PC-9 (cell line): ENCODE results near the gene ZNF438. TPM values are rescaled to one million over a fixed set of nuclear protein-coding genes. Genes with fewer than 3 reads are reported as not detected.

Experiments used
- BruUV-seq: library from RNA; stranded (reverse); fragments of 400-500 nt; replicated peaks from 2 replicates; lab custom pipeline; 2021; lab: Mats Ljungman, UMichigan
- CTCF ChIA-PET: fragments of 300-600 bp; sonication (Branson Sonifier 250); formaldehyde crosslinking; loops from one replicate; lab custom pipeline; 2022; ENCODE audit warnings: antibody characterized with exemption; lab: Charles Lee
- POLR2A ChIA-PET: fragments of 300-600 bp; sonication (Branson Sonifier 250); formaldehyde crosslinking; loops from one replicate; lab custom pipeline; 2022; ENCODE audit warnings: antibody characterized with exemption; ENCODE audit not compliant: unreplicated experiment; lab: Charles Lee
- DNase-seq, 2 experiments: peaks; one replicate each; pipeline versions ENCODE4 v3.0.0 to v3.0.0-alpha.2; 2015 to 2022; ENCODE audit warnings: mixed read lengths in 1 of 2
- H2AFZ ChIP-seq: fragments of 200-600 bp; sonication (generic); 2 replicates; pipeline ENCODE4 v1.8.1; 2017; ENCODE audit warnings: antibody characterized with exemption
- H3F3A ChIP-seq: fragments of 200-600 bp; sonication (generic); 2 replicates; pipeline ENCODE4 v1.8.1; 2017; ENCODE audit warnings: antibody characterized with exemption, mild to moderate bottlenecking, low read depth; ENCODE audit not compliant: insufficient read depth
- H3K27ac ChIP-seq: fragments of 200-600 bp; sonication (generic); 2 replicates; pipeline ENCODE4 v1.6.1; 2016; ENCODE audit warnings: mixed run types
- H3K27me3 ChIP-seq: fragments of 200-600 bp; sonication (generic); 2 replicates; pipeline ENCODE4 v1.6.1; 2016; ENCODE audit warnings: low read depth, mixed run types; ENCODE audit not compliant: insufficient read depth
- H3K36me3 ChIP-seq: fragments of 200-600 bp; sonication (generic); 2 replicates; pipeline ENCODE4 v1.6.1; 2016; ENCODE audit warnings: low read depth, mixed run types
- H3K4me1 ChIP-seq: fragments of 200-600 bp; sonication (generic); replicated peaks from 2 replicates; pipeline ENCODE4 v1.6.1; 2016; ENCODE audit warnings: mixed run types; ENCODE audit not compliant: insufficient read depth
- H3K4me2 ChIP-seq: fragments of 200-600 bp; sonication (generic); 2 replicates; pipeline ENCODE4 v1.6.1; 2017; ENCODE audit warnings: mixed run types
- H3K4me3 ChIP-seq: fragments of 200-600 bp; sonication (generic); 2 replicates; pipeline ENCODE4 v1.6.1; 2016; ENCODE audit warnings: mixed run types
- H3K79me2 ChIP-seq: fragments of 200-600 bp; sonication (generic); 2 replicates; pipeline ENCODE4 v1.6.1; 2017; ENCODE audit warnings: low read depth, mixed run types
- H3K9me2 ChIP-seq: fragments of 200-600 bp; sonication (generic); 2 replicates; pipeline ENCODE4 v1.8.1; 2017; ENCODE audit warnings: mild to moderate bottlenecking; ENCODE audit not compliant: insufficient read depth
- H3K9me3 ChIP-seq: fragments of 200-600 bp; sonication (generic); 2 replicates; pipeline ENCODE4 v1.8.1; 2016; ENCODE audit warnings: low read depth; ENCODE audit not compliant: insufficient read depth
- H4K20me1 ChIP-seq: fragments of 200-600 bp; sonication (generic); 2 replicates; pipeline ENCODE4 v1.8.1; 2017; ENCODE audit not compliant: insufficient read depth
- EZH2 ChIP-seq: fragments of 200-600 bp; sonication (generic); IDR thresholded peaks from 2 replicates; pipeline ENCODE4 v1.8.0; 2017; ENCODE audit warnings: antibody characterized with exemption, low read depth
- intact Hi-C: fragments of 100-400 bp; cut with micrococcal nuclease; formaldehyde crosslinking; loops from one replicate; pipeline ENCODE4 v1.10.0; 2022; ENCODE audit not compliant: unreplicated experiment
- total RNA-seq: library from RNA; stranded (reverse); gene quantifications from 2 replicates; pipeline ENCODE4 v1.2.3, GENCODE V29; 2021
- TF ChIP-seq, protein P1 (sequence below): fragments of 200-600 bp; sonication (generic); conservative IDR thresholded peaks from 2 replicates; pipeline ENCODE4 v1.6.1; 2017; ENCODE audit warnings: mixed run types, antibody characterized with exemption, mild to moderate bottlenecking, moderate library complexity

Gene ZNF438
- total RNA-seq, 1 experiment from 2014 or later: 4.7 TPM

DNA sequence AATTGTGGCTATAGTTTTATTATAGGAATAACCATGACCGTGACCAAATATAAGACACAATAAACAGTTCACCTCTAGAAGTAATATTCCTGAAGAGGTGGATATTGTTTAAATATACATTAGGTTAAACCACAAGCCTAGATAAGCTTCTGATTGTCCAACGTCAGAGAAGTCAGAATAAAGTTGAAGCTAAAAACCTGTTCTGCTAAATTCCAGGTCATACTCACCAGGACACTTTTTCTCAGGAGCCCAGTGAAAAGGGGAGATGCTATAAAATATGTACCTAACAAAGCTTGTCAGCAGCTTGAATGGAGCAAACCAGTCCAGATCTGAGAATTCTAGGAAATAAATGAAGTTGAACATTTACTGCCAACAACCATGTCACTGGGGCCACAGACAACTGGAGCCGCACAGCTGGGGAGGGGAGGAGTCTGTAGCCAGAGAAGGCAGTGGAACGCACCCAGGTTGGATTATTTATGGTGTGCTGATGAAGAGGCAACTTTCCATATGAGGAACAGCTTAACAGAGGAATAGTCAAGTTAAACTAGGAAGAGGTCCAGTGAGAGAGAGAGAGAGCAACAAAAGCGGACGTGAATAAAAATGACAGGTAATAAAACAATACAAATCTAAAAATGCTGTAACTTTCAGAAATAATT is 191.1 kb downstream of the ZNF438 start:
- Histone ChIP-seq H3K9me2 (no peaks in the 10 kb centered on the region), H3K27ac (no peak overlapping the region), H2AFZ (no peak overlapping the region), H3K4me1 (peaks cover 17% of the 10 kb centered on the region), H3K27me3 (no peaks in the 10 kb centered on the region), H3K79me2 (no peaks in the 10 kb centered on the region), H3K4me2 (peak overlapping the region; percentile 24), H3K4me3 (no peak overlapping the region), H3F3A (0 out of 2 replicates have a peak, but pooled peaks cover 7% of the 10 kb centered on the region), H3K36me3 (no peaks in the 10 kb centered on the region), H3K9me3 (no peaks in the 10 kb centered on the region), H4K20me1 (no peaks in the 10 kb centered on the region)
- no TSS peak for BruUV-seq
- DNase-seq: peak in 1 of 2 experiments; percentile 78
- intact Hi-C loops: no loop called here
- CTCF ChIA-PET: no interaction called here
- TF ChIP-seq EZH2: no peak
- TF ChIP-seq, protein P1, sequence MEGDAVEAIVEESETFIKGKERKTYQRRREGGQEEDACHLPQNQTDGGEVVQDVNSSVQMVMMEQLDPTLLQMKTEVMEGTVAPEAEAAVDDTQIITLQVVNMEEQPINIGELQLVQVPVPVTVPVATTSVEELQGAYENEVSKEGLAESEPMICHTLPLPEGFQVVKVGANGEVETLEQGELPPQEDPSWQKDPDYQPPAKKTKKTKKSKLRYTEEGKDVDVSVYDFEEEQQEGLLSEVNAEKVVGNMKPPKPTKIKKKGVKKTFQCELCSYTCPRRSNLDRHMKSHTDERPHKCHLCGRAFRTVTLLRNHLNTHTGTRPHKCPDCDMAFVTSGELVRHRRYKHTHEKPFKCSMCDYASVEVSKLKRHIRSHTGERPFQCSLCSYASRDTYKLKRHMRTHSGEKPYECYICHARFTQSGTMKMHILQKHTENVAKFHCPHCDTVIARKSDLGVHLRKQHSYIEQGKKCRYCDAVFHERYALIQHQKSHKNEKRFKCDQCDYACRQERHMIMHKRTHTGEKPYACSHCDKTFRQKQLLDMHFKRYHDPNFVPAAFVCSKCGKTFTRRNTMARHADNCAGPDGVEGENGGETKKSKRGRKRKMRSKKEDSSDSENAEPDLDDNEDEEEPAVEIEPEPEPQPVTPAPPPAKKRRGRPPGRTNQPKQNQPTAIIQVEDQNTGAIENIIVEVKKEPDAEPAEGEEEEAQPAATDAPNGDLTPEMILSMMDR: no peak
- POLR2A ChIA-PET: interaction anchor here (0.7 kb wide), 1 partner anchor 715 kb away, joined by 3 read pairs; no protein-coding TSS in a partner anchor

DNA sequence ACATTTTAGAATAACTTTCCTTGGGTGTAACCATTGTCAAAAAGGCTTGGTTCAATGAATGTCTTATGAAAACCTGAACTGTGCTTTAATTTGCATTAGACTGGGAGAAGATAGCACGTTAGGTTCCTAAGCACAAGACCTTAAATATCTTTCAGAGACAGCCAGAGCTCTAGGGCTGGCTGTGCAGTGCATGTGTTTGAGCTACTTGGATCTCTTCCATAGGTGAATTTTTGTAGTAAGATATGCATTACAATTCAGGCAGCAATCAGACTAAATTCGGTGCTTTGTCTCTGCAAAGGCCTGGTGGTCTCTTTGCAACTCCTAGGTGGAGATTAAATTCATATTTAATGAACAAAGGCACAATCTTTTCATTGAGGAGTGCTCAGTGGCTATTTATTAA is 192.0 kb downstream of the ZNF438 start:
- no peaks in the 10 kb centered on the region for H4K20me1 ChIP-seq
- no peak overlapping the region for H3K27ac ChIP-seq
- BruUV-seq: no TSS peak
- intact Hi-C loops: no loop called here
- no peak overlapping the region for H2AFZ ChIP-seq
- no peak overlapping the region for H3K4me3 ChIP-seq
- no peaks in the 10 kb centered on the region for H3K79me2 ChIP-seq
- 0 out of 2 replicates have a peak, but pooled peaks cover 7% of the 10 kb centered on the region for H3F3A ChIP-seq
- ChIA-PET POLR2A (no interaction called here), CTCF (no interaction called here)
- no peaks in the 10 kb centered on the region for H3K9me3 ChIP-seq
- no peak for TF ChIP-seq EZH2
- TF ChIP-seq, protein P1: no peak
- peaks cover 17% of the 10 kb centered on the region for H3K4me1 ChIP-seq
- H3K4me2 ChIP-seq: no peak overlapping the region
- no peaks in the 10 kb centered on the region for H3K27me3 ChIP-seq
- no peaks in the 10 kb centered on the region for H3K9me2 ChIP-seq
- DNase-seq: no peak
- no peaks in the 10 kb centered on the region for H3K36me3 ChIP-seq

DNA sequence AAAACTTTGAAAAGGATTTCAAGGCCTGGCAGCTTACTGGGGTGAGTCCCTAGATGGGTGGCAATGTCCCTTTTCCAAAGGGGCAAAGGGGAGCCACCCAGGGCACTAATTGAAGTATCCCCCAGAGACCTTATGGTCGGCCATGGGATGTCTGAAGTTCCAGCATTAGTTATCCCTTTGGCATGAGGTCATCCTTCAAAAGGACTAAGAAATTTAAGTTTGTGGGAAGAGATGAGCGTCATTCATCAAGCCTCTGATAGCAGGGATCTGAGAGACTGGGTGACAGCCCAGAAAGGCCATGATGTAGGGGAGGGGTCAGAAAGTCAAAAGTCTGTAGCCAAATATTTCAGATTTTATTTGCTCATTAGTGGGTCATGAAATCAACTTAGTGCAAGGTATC is 195.3 kb downstream of the ZNF438 start:
- no peaks in the 10 kb centered on the region for H3K9me3 ChIP-seq
- no peak overlapping the region for H3K4me2 ChIP-seq
- BruUV-seq: no TSS peak
- H3K79me2 ChIP-seq: no peaks in the 10 kb centered on the region
- TF ChIP-seq, protein P1: no peak
- TF ChIP-seq EZH2: no peak
- no peaks in the 10 kb centered on the region for H3K27me3 ChIP-seq
- H4K20me1 ChIP-seq: no peaks in the 10 kb centered on the region
- no peaks in the 10 kb centered on the region for H3K36me3 ChIP-seq
- POLR2A ChIA-PET: no interaction called here
- no peak overlapping the region for H2AFZ ChIP-seq
- intact Hi-C loops: no loop called here
- CTCF ChIA-PET: no interaction called here
- peaks cover 17% of the 10 kb centered on the region for H3K4me1 ChIP-seq
- H3K27ac ChIP-seq: no peak overlapping the region
- 0 out of 2 replicates have a peak, but pooled peaks cover 7% of the 10 kb centered on the region for H3F3A ChIP-seq
- H3K9me2 ChIP-seq: no peaks in the 10 kb centered on the region
- H3K4me3 ChIP-seq: no peak overlapping the region
- no peak for DNase-seq
